Hepatocyte (in vitro differentiated cells): ENCODE data around the gene ATP8A1.

Source experiments
- CTCF ChIP-seq: fragments of 200-600 bp; sonication (generic); IDR thresholded peaks from 2 replicates; pipeline ENCODE4 v1.5.1; 2016; ENCODE audit warnings: antibody characterized with exemption, mild to moderate bottlenecking; ENCODE audit not compliant: poor library complexity
- EZH2 ChIP-seq: fragments of 200-600 bp; sonication (generic); IDR thresholded peaks from 2 replicates; pipeline ENCODE4 v1.6.1; 2016; ENCODE audit warnings: antibody characterized with exemption, mild to moderate bottlenecking, borderline replicate concordance
- EZH2phosphoT487 ChIP-seq: fragments of 200-600 bp; sonication (generic); IDR thresholded peaks from one replicate; pipeline ENCODE4 v1.6.1; 2018; ENCODE audit warnings: antibody characterized with exemption, mild to moderate bottlenecking, low read depth, moderate library complexity; ENCODE audit not compliant: unreplicated experiment, severe bottlenecking

- no peak for TF ChIP-seq CTCF
- no peak for TF ChIP-seq EZH2
- TF ChIP-seq EZH2phosphoT487 = no peak
Measured at GRCh38 chr4:42636645-42636949, 20.3 kb downstream of the ATP8A1 start.
